Dermis blood vessel endothelial cell (primary cell): ENCODE measurements around the gene KIF27. TPM values are rescaled to one million over a fixed set of nuclear protein-coding genes. Genes with fewer than 3 reads are reported as not detected.
A peak's percentile ranks its signal among the peaks of the same experiment; 100 is the strongest.
"Not testable (repeated sequence)": the region's sequence is repeated elsewhere in the genome, so short reads cannot be mapped to it uniquely, and the experiment has no call there.

Experiments used
- DNase-seq: peaks from one replicate; pipeline ENCODE4 v3.0.0; 2010
- total RNA-seq: library from RNA; depleted of rRNA; stranded (reverse); fragments of >200 nt; gene quantifications from 2 replicates; pipeline ENCODE4 v1.2.3, GENCODE V29; 2014

KIF27 gene, protein sequence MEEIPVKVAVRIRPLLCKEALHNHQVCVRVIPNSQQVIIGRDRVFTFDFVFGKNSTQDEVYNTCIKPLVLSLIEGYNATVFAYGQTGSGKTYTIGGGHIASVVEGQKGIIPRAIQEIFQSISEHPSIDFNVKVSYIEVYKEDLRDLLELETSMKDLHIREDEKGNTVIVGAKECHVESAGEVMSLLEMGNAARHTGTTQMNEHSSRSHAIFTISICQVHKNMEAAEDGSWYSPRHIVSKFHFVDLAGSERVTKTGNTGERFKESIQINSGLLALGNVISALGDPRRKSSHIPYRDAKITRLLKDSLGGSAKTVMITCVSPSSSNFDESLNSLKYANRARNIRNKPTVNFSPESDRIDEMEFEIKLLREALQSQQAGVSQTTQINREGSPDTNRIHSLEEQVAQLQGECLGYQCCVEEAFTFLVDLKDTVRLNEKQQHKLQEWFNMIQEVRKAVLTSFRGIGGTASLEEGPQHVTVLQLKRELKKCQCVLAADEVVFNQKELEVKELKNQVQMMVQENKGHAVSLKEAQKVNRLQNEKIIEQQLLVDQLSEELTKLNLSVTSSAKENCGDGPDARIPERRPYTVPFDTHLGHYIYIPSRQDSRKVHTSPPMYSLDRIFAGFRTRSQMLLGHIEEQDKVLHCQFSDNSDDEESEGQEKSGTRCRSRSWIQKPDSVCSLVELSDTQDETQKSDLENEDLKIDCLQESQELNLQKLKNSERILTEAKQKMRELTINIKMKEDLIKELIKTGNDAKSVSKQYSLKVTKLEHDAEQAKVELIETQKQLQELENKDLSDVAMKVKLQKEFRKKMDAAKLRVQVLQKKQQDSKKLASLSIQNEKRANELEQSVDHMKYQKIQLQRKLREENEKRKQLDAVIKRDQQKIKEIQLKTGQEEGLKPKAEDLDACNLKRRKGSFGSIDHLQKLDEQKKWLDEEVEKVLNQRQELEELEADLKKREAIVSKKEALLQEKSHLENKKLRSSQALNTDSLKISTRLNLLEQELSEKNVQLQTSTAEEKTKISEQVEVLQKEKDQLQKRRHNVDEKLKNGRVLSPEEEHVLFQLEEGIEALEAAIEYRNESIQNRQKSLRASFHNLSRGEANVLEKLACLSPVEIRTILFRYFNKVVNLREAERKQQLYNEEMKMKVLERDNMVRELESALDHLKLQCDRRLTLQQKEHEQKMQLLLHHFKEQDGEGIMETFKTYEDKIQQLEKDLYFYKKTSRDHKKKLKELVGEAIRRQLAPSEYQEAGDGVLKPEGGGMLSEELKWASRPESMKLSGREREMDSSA (N-terminal part only)
- total RNA-seq, result 2.7 and 4.4 TPM in 2 replicates

DNA sequence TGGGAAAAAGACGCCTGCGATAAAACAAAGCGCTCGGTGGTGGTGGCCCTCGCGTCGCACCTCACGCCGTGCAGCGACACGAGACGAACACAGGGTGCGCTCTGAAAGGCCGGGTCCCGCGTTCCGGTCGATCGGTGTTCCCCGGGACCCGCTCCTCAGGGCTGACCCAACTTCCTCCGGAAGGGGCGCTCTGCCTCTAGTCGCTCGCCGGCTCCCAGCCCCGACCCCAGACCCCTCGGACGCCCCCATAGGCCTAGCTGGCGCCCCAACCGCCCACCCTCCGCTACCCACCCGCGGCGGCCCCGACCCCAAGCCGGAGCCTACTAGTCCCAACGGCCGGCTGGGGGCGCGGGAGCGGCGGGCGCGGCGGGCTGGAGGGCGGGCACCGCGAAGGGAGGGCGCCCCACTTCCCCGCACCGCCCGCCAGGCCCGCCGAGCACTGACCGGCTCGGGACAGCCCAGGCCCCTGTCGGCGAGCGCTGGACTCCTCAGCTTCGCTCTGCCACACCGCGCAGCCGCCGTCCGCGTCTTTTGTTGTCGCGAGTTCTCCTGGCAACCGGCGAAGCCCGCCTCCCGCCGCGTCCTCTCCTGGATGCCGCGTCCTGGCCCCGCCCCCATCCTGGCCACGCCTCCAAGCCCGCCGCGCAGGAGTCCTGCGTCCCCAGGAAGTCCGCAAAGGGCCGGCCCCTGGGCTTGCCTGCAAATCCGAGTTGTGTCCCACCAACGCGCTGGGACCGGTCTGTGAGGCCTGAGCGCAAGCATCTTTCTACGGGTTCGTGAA, at the start of gene KIF27:
TSS of gene KIF27 (minus strand) at position 506 of the 781 bp plus-strand sequence. CDS start 5,841 bp downstream, outside the sequence.
- peak; percentile 99 for DNase-seq

DNA sequence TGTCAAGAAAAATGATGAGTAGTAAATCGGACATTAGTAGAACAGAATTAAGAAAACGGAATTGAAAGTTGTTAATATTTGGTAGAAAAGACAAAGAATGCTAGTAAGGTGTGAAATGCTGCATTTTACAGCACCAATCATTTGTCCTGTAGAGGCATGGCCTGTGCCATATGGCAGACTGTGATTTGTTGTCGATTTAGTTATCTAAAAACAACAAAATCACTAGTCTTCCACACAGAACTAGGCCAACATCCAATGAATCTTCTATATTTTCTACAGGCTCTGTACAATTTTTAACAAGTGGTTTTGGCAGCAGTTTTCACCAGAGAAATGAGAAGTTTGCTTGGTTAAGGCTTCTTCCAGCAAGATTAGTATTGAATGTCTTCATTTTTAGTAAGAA, 48.4 kb upstream of the KIF27 start:
- DNase-seq, result no peak

DNA sequence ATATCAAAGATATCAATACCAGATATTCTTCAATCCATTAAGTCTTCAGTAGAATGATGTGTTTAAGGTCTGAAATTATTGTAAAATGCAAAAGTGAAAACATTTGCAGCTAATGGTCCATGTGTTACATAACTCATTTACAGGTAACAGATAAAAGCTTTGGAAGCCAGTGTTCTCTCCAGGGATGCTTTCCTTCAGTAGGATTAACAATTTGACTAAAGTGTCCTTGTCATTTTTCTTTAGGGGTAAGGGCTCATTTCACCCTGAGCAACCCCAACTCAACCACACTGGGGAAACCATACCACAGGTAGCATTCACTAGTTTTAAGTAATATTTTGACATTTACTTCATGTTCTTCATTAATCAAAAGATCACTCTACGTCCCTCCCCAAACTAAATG, 45.8 kb upstream of the KIF27 start:
- no peak for DNase-seq

DNA sequence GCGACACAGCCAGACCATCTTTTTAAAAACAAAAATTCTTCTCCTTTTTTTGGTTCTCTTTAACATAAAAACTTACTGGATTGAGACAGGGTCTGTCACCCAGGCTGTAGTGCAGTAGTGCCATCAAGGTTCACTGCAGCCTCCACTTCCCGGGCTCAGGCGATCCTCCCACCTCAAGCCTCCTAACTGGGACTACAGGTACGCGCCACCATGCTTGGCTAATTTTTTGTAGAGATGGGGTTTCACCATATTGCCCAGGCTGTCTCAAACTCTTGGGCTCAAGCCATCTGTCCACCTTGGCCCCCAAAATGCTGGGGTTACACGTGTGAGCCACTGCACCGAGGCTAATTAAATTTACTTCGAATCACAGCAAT, 45.0 kb upstream of the KIF27 start:
- no peak for DNase-seq

DNA sequence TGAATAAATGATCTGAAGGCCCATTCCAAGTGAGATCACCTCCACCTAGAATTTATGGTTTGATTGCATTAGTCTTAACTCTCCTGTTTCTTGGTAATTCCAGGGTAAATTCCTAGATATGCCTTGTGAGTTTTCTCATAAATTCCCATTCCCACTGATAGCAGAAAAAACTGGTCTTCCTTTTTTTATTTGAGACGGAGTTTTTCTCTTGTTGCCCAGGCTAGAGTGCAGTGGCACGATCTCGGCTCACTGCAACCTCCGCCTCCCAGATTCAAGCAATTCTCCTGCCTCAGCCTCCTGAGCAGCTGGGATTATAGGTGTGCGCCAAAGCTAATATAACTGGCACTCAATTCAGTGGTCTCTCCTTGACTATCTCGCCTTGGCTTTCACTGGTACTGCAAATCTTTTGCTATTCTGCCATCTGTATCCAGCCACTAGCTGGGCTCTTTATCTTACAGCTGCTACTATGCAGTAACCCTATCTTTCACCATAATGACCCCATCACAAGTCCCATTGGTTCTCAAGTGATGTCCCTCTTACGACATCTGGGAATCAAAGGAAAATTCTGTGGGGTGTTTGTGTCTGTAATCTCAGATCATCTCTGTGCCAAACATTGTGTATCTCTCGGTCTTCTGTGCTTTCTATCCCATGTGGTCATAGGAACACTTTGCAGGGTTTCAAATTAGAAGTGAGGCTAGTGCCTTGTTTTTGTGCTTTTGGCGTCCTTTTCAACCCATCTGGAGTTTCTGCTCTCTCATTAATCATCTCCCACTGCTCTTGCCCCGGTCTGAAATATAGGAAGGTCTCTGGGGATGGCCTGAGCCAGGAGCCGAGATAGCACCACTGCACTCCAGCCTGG, 44.3 kb upstream of the KIF27 start:
- no peak for DNase-seq

DNA sequence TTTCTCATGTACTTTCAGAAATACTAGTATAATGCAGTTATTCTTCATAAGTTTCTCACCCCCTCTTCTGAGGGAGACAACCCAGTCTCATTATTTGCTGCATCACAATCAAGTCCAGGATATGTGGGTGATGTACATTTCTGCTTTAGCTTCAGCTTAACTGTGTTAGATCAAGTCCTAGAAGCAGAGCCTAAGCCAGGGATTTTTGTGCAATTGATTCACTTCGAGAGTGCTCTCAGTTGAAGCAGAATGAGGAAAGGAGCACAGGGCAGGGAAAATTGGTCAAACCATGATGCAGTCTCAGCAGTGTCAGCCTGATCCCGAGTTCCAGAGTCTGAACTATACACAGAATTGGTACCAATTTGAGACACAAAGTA, 43.7 kb upstream of the KIF27 start:
- no peak for DNase-seq

DNA sequence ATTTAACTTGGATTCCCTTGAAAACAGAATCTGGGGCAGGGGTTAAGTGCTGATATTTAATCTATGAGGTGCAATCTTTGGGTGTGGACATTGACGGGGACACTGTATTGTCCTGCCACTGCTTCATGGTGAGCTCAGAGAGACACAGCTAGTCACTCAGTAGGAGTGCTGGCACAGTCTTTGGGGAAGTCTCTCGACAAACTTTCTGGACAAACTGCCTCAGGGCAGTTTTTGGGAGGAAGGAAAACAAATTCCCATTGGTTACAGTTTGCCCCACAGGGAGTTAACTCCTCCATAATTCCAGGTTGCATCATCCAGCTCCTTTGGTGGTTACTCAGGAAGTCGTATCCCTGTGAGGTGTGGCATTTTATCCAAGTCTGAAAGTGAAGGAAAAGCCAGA, 40.9 kb upstream of the KIF27 start:
- no peak for DNase-seq

DNA sequence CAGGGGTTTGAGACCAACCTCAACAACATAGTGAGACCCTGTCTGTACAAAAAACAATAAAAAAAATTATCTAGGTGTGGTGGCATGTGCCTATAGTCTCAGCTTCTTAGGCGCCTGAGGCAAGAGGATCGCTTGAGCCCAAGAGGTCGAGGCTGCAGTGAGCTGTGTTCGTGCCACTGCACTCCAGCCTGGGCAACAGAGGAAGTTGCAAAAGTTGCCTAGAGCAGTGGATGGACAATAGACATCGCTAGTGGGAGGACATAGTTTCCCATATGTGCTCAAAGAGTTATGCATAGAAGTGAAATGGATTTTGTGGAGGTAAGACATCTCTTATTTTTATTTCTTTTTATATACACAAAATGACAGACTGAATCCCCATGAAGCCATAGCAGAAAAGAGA, 39.8 kb upstream of the KIF27 start:
- DNase-seq, result no peak

DNA sequence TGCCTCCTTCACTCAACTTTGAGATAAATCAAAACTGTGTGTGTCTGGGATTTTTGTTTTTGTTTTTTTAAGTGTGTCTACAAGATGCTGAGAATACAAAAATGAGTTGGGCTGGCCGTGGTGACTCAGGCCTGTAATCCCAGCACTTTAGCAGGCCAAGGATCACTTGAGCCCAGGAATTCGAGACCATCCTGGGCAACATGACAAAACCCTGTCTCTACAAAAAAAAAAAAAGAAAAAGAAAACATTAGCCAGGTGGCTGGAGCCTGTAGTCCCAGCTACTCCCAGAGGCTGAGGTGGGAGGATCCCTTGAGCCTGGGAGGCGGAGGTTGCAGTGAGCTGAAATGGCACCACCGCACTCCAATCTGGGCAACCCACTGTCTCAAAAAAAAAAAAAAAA, 37.8 kb upstream of the KIF27 start:
- DNase-seq, result no peak

DNA sequence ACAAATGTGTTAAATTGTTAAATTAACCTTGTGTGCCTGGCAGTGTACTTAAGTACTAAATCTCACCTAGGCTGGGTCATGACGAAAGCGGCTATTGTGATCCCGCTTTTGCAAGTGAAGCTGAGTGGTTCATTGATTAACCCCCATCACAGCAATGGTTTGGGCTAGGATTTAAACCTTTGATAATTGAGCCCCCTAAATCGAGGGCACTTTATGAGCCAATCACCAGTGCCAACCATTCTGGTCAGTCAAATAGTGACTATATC, 35.9 kb upstream of the KIF27 start:
- no peak for DNase-seq

DNA sequence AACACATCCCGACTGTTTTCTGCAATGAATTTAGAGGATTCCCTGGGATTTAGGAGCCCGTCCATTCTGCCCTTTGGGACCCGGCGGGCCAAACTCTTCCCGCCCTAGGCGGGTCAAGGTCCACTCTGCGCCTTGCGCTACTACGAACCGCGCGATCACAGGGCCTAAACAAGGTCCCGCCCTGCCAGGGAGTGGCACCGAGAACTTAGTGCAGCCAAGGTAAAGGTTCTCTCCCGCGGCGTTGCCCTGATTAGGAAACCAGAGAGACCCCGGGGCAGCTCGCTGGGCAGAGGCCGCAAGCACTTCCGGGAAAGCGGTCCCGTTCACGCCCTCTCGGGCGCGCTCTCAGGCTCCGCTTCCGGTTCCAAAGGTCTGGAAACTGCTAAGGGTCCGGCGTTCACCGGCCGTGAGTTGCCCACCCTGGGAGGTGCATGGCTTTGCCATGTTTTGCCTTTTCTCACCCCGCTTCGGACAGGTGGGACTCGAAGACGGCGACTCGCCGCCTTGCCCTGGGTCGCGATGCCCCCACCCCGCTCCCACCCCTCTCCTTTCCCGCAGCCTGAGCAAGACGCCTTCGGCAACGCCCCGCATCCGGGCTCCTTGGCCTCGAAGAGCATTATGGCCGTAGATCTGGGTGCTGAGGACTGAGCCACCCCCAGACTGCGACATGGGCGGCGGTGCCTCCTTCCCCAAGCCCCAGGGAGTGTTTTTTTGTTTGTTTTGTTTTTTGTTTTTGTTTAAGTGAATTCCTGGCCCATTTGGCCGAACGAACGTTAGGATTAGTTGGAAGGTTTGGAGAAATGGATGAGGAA, 35.4 kb upstream of the KIF27 start:
- peak; percentile 58 for DNase-seq

DNA sequence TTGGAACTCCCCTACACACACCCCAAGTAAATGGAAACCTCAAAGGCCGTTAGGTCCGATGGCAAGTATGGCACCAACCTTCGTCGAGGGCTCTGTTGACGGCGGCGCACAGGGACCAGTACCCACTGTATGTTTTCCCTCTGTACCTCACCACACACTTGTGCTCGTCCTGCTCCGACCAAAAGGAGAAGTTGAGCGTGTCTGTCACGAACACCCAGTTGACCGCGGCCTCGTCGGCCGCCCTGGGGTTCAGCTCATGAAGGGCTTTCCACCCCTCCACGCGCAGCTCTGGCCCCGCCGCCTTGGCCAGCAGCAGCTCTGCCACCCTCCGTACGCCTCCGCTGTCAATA, 34.8 kb upstream of the KIF27 start:
- DNase-seq, result peak; percentile 34

DNA sequence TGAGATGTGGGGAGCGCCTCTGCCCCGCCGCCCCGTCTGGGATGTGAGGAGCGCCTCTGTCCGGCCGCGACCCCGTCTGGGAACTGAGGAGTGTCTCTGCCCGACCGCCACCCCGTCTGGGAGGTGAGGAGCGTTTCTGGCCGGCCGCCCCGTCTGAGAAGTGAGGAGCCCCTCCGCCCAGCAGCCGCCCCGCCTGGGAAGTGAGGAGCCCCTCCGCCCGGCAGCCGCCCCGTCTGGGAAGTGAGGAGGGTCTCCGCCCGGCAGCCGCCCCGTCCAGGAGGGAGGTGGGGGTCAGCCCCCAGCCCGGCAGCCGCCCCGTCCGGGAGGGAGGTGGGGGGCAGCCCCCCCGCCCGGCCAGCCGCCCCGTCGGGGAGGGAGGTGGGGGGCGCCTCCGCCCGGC, 26.9 kb upstream of the KIF27 start:
- DNase-seq, result not testable (repeated sequence)

DNA sequence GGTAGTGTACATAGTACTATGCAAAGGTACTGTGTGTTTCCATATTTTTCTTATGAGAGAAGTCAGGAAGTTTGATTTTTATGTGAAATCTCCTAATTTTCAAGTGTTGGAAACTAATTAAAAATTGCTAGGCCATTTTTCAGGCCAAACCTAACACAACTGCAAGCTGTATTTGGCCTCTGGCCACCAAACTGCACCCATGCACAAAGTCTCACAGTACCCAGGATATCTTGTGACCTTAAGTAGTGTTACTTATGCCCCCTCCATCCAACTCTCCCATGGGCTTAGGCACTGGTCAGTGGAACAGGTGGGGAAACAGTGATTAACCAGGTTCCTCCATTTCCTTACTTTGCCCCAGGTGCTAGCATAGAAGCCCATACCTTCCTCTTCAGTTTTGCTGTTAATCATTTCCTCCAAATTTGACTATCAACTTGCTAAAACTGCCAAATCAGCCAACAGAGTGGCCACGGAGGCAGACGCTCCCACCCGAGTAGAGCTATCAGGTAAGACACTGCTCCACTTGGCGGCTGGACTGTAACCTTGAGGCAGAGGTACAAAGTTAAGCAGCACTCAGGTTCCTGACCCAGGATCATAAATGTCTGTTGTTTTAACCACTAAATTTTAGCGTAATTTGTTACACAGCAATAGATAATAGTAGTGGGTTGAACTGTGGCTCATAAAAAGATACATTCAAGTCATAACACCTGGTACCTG, 19.5 kb upstream of the KIF27 start:
- DNase-seq, result no peak

DNA sequence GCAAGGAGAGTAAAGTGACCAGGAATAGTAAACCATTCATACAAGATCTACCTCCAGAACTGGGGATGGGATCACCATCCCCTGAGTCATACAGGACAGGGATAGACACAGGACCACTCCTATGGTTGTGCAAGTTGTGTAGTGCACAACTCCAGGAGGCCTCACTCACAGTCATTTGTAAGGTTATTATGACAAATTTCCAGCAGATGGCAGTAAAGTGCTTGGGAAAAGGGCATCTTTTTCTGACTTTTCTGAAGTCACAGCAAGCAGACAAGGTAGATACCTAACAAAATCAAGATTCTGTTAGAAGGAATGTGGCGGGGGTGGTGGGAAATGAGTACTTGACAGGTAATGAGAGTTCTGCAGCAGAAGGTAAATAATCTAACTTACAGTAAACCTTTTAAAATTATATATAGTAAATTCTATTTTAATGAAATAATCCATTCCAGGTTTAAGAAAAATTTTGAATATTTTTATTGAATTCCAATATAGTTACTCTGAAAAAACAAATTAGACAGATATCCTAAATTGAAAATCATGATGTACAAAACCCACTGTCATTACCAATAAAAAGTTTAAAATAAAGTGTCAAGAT, 16.7 kb upstream of the KIF27 start:
- peak; percentile 80 for DNase-seq

DNA sequence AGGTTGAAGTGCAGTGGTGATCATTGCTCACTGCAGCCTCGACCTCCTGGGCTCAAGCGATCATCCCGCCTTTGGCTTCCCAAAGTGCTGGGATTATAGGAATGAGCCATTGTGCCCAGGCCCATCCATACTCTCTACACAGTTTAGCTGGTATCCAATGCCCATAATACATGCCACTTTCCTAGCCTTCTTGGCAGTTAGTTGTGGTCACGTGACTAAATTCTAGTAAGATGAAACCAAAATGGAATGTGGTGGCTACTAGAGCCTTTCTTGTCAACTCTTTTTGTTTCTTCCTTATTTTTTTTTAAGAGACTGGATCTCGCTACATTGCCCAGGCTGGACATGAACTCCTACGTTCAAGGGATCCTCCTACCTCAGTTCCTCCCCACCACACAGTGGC, 15.3 kb upstream of the KIF27 start:
- no peak for DNase-seq

DNA sequence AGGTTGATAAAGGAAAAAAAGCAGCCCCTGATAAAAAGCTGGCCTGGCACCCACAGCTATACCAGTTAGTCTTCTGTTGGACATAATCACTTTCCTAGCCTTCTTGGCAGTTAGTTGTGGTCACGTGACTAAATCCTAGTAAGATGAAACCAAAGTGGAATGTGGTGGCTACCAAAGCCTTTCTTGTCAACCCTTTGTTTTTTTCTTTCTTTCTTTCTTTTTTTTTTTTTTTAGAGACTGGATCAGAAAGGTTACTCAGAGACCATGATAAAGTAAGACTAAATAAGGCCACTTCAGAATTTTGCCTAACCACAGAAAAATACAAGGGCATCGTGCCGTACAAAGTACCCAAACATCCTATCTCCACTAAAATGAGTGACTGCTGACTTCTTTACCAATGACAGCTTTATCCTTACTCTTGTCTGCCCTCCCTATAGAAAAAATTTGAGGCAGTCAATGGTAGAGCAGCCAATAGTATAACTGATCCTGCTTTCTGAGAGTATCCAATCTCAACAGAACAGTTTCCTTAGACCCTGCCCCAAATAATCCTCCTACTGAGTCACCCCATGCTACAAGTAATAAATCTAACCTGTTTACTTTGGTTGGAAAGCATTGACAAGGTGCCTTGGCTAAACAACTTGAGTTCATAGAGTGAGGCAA, 14.2 kb upstream of the KIF27 start:
- DNase-seq, result peak; percentile 21

DNA sequence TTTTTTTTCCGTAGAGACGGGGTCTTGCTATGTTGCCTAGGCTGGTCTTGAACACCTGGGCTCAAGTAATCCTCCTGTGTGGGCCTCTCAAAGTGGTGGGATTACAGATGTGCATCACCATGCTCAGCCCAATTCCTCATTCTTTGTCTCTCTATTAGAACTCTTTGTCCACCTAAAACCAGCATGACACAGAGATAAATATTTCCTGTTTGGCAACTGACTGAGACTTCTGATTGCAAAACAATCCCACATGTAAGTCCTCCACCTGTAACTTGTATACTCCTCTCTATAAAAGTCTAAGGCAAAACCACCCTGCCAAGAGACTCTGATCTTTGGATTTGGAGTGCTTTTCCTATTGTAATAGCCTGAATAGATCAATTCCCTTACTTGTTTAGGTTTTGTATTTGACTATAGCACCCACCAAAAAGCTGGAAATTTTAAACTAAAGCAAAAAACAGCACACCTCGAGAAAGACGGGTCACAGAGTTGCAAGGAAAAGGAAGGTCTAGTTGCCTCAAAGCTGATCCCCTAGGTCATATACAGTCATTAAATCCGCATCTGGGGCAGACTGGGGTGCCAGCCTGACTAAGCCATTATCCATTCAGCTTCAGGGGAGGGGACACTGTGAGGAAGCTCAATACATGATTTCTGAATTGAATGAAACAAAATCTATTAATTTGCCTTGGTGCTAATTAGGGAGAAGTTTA, 13.5 kb upstream of the KIF27 start:
- peak; percentile 33 for DNase-seq
